K562 (cell line): ENCODE data around the gene EMC1. TPM values are rescaled to one million over a fixed set of nuclear protein-coding genes. Genes with fewer than 3 reads are reported as not detected.
"Not testable (repeated sequence)": the region's sequence is repeated elsewhere in the genome, so short reads cannot be mapped to it uniquely, and the experiment has no call there.

Source experiments
- ATAC-seq: fragments of 200-7000 bp; cut with Tn5 transposase; 3 replicates; pipeline ENCODE4 v1.9.1; 2020; ENCODE audit warnings: moderate library complexity
- BruUV-seq: library from RNA; stranded (reverse); fragments of 400-500 nt; replicated peaks from 2 replicates; lab custom pipeline; 2021; lab: Mats Ljungman, UMichigan
- CTCF ChIA-PET: fragments of 300-600 bp; formaldehyde crosslinking; extraction: SDS; loops from one replicate; lab custom pipeline; 2021; ENCODE audit warnings: low intra/inter-chr PET ratio; lab: Yijun Ruan, JAX
- POLR2A ChIA-PET: fragments of 300-600, 350-650 bp; sonication (Branson Sonifier 250); formaldehyde crosslinking; extraction: SDS; loops from one replicate; lab custom pipeline; 2021; ENCODE audit warnings: antibody characterized with exemption, inconsistent platforms; lab: Yijun Ruan, JAX
- DNase-seq, 4 experiments: peaks; one replicate each; pipeline versions ENCODE4 v3.0.0 to v3.0.0-alpha.2; 2011 to 2018; ENCODE audit warnings: low spot score in 3 of 4, mixed read lengths in 3 of 4; ENCODE audit errors: extremely low read depth in 1 of 4
- FAIRE-seq: peaks from 2 replicates; lab custom pipeline; 2011; peaks lifted over from hg19 to GRCh38; lab: Jason Lieb, UNC
- H2AFZ ChIP-seq: 2 replicates; pipeline ENCODE4 v1.6.0; 2011; ENCODE audit warnings: low read depth, low read length, control low read depth, inconsistent platforms
- H3K27ac ChIP-seq: fragments of 200-600 bp; 3 replicates; pipeline ENCODE4 v1.8.0; 2011; ENCODE audit warnings: low read depth, mild to moderate bottlenecking, control low read depth, inconsistent platforms, low read length, moderate library complexity, mixed read lengths; ENCODE audit errors: extremely low read depth
- H3K27me3 ChIP-seq, 2 experiments: fragments of 300-600 bp in 1 of 2; 2 replicates in 1 of 2; 3 replicates in 1 of 2; pipeline versions ENCODE4 v1.6.0 to v1.8.0; 2011; ENCODE audit warnings: inconsistent platforms in 2 of 2, low read length in 2 of 2, mild to moderate bottlenecking in 1 of 2, mixed read lengths in 1 of 2, moderate library complexity in 1 of 2; ENCODE audit not compliant: control insufficient read depth in 2 of 2, insufficient read depth in 2 of 2
- H3K36me3 ChIP-seq: fragments of 300-600 bp; 3 replicates; pipeline ENCODE4 v1.8.0; 2011; ENCODE audit warnings: mild to moderate bottlenecking, low read length, inconsistent platforms; ENCODE audit not compliant: control insufficient read depth, insufficient read depth
- H3K4me1 ChIP-seq, 2 experiments: fragments of 200-600 bp in 1 of 2; replicated peaks in 1 of 2; 2 replicates in 1 of 2; 3 replicates in 1 of 2; pipeline versions ENCODE4 v1.5.1 to v1.8.0; 2011; ENCODE audit warnings: inconsistent platforms in 2 of 2, low read length in 2 of 2, mild to moderate bottlenecking in 1 of 2, mixed read lengths in 1 of 2, moderate library complexity in 1 of 2; ENCODE audit not compliant: control insufficient read depth in 2 of 2, insufficient read depth in 2 of 2
- H3K4me2 ChIP-seq: 2 replicates; pipeline ENCODE4 v1.6.1; 2011; ENCODE audit warnings: low read length, control low read depth, inconsistent platforms, mixed read lengths; ENCODE audit not compliant: insufficient read depth
- H3K4me3 ChIP-seq: fragments of 200-600 bp; sonication (generic), shearing (Covaris generic); 2 replicates; pipeline ENCODE4 v1.5.1; 2016; ENCODE audit warnings: control low read depth, inconsistent platforms
- H3K79me2 ChIP-seq: fragments of 200-600 bp; 3 replicates; pipeline ENCODE4 v1.8.0; 2011; ENCODE audit warnings: low read length, inconsistent platforms; ENCODE audit not compliant: control insufficient read depth, insufficient read depth
- H3K9ac ChIP-seq, 2 experiments: 2 replicates each; pipeline versions ENCODE4 v1.6.0 to v1.6.1; 2011; ENCODE audit warnings: low read depth in 2 of 2, low read length in 2 of 2, control low read depth in 1 of 2, inconsistent platforms in 1 of 2, mild to moderate bottlenecking in 1 of 2, mixed read lengths in 1 of 2; ENCODE audit not compliant: insufficient read depth in 1 of 2
- H3K9me1 ChIP-seq: one replicate; pipeline ENCODE4 v1.6.0; 2011; ENCODE audit warnings: inconsistent platforms, mild to moderate bottlenecking, low read length, moderate library complexity; ENCODE audit not compliant: control insufficient read depth, insufficient read depth
- H3K9me3 ChIP-seq: replicated peaks from 2 replicates; pipeline ENCODE4 v1.5.1; 2011; ENCODE audit warnings: low read depth, low read length, inconsistent platforms; ENCODE audit not compliant: control insufficient read depth, insufficient read depth
- H4K20me1 ChIP-seq: replicated peaks from 2 replicates; pipeline ENCODE4 v1.6.1; 2011; ENCODE audit warnings: low read length, inconsistent platforms, mixed read lengths; ENCODE audit not compliant: control insufficient read depth, insufficient read depth
- CCAR2 ChIP-seq: fragments of 200-400 bp; formaldehyde crosslinking; IDR thresholded peaks from 2 replicates; pipeline ENCODE4 v1.6.1; 2017; ENCODE audit warnings: mild to moderate bottlenecking, low read depth, low read length
- GTF2A2 ChIP-seq: IDR thresholded peaks from 2 replicates; pipeline ENCODE4 v1.6.1; 2016; ENCODE audit warnings: mild to moderate bottlenecking, missing genetic modification characterization, missing compliant biosample characterization
- NR2C2 ChIP-seq, 2 experiments: fragments of 200-800 bp in 1 of 2; sonication (Bioruptor generic) in 1 of 2; sonication (generic) in 1 of 2; formaldehyde crosslinking in 1 of 2; IDR thresholded peaks; 2 replicates each; pipeline versions ENCODE4 v1.6.1 to v1.8.0; 2016 to 2022; ENCODE audit warnings: mild to moderate bottlenecking in 1 of 2, missing compliant biosample characterization in 1 of 2, missing genetic modification characterization in 1 of 2, missing genetic modification reagents in 1 of 2
- ZBTB7A ChIP-seq: IDR thresholded peaks from 2 replicates; pipeline ENCODE4 v1.6.1; 2011; ENCODE audit warnings: low read depth, mild to moderate bottlenecking, low read length, moderate library complexity, borderline replicate concordance; ENCODE audit not compliant: control insufficient read depth
- ZNF561 ChIP-seq: fragments of 450-650 bp; formaldehyde crosslinking; conservative IDR thresholded peaks from 2 replicates; pipeline ENCODE4 v1.4.0; 2020; ENCODE audit warnings: mild to moderate bottlenecking, moderate library complexity
- WGBS: fragments of 100-300 bp; shearing (Covaris generic); methylation state at CpG from one replicate; pipeline ENCODE4 v1.1.6; 2016; ENCODE audit warnings: low coverage, mixed read lengths; ENCODE audit not compliant: insufficient coverage; ENCODE audit errors: missing lambda C conversion rate; 5-methylcytosine and 5-hydroxymethylcytosine counted together
- in situ Hi-C: fragments of 300-500 bp; cut with MboI; formaldehyde crosslinking; loops from 4 replicates; pipeline ENCODE4 v1.15.0; 2018; ENCODE audit warnings: inconsistent platforms, mixed read lengths
- intact Hi-C: fragments of 100-400 bp; cut with micrococcal nuclease; formaldehyde crosslinking; loops from 2 replicates; pipeline ENCODE4 v1.14.2; 2022
- polyA plus RNA-seq, 8 experiments: library from polyadenylated mRNA; depleted of rRNA in 4 of 8; stranded (reverse) in 5 of 8; unstranded in 3 of 8; fragments of >200 nt; fragmentation: Nextera tagmentation in 2 of 8; fragmentation: Illumina TruSeq in 1 of 8; extraction: Ambion mirVana in 2 of 8; extraction: Trizol in 1 of 8; gene quantifications; 2 replicates each; pipeline versions ENCODE4 v1.2.1 to v1.2.3, GENCODE V29; 2011 to 2014; ENCODE audit warnings: inconsistent platforms in 1 of 8, missing spikeins in 1 of 8
- total RNA-seq, 7 experiments: library from RNA; depleted of rRNA in 6 of 7; stranded (reverse); fragments of >200 nt in 6 of 7; fragmentation: Illumina TruSeq in 2 of 7; extraction: Trizol in 2 of 7; gene quantifications; 2 replicates each; pipeline versions ENCODE4 v1.2.1 to v1.2.3, GENCODE V29; 2011 to 2021; ENCODE audit warnings: low replicate concordance in 1 of 7
- TF ChIP-seq, protein P1 (sequence below): sonication (generic); formaldehyde crosslinking; IDR thresholded peaks from 2 replicates; pipeline ENCODE4 v1.8.1; 2023; ENCODE audit warnings: mild to moderate bottlenecking, missing genetic modification reagents
- TF ChIP-seq, protein P2 (sequence below): fragments of 450-650 bp; formaldehyde crosslinking; IDR thresholded peaks from 2 replicates; pipeline ENCODE4 v1.4.0; 2022; ENCODE audit warnings: mild to moderate bottlenecking, moderate library complexity

EMC1 gene
- total and polyA plus RNA-seq, 9 of the 15 experiments (the other 6 are each of a cell fraction or from before 2014, with no cell fraction given): 17.8 to 88.2 (median 37.4) TPM

DNA sequence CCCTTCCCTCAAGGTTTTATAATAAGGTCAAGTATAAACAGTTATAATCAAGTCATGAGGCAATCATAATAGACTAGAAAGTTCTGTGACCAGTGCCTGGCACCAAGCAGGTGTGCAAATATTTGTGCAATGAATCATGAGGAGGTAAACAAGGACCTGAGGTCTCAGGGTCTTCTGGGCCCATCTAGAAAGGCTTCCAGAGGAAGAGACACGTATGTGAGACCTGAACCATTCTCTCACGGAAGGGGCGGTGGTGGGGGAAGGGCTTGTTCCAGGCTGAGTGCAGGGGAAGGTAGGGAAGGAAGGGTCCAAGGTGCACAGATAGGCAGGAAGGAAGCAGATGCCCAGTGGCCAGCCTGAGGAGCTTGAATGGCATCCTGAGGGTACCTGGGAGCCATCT, 34.0 kb upstream of the EMC1 start:
- H3K79me2 ChIP-seq, H3K27me3 ChIP-seq, H3K9ac ChIP-seq, H3K4me1 ChIP-seq, H4K20me1 ChIP-seq, H3K4me2 ChIP-seq, in situ Hi-C loops, H3K36me3 ChIP-seq, H3K9me3 ChIP-seq, CTCF ChIA-PET, BruUV-seq, H3K9me1 ChIP-seq, DNase-seq, H2AFZ ChIP-seq, ATAC-seq, POLR2A ChIA-PET, intact Hi-C loops, H3K27ac ChIP-seq, H3K4me3 ChIP-seq: not testable (repeated sequence)
- WGBS: no CpG with 5 or more reads among the region's 3 CpGs
- peak; percentile 73 for FAIRE-seq

DNA sequence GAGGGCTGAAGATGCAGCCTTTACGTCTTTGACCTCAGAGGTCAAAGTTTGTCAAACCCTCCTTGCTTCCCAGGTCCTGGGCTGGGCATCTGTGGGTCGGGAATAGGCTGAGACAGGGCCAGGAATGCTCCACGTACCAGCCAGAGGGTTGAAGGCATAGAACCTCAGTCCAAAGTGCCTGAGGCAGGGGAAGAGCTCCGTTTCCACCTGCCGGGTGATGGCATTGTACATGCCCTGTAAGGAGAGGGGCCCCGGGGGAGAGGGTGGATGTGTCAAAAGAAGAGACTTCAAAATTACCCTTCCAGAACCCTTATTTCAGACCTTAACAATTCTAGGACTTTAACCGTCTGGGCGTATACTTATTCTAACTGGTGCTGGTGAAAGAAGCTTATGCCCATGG, 33.6 kb upstream of the EMC1 start:
- intact Hi-C loops (no loop called here), in situ Hi-C loops (no loop called here)
- Histone ChIP-seq H2AFZ (no peak overlapping the region), H3K4me2 (no peak overlapping the region), H3K36me3 (no peaks in the 10 kb centered on the region), H3K27ac (no peak overlapping the region), H3K4me1 (peaks cover 0 to 7% of the 10 kb centered on the region in 2 experiments; a peak in 1 of 5 replicates), H3K79me2 (no peaks in the 10 kb centered on the region), H3K9me1 (no peaks in the 10 kb centered on the region), H3K9me3 (no peaks in the 10 kb centered on the region), H3K4me3 (no peak overlapping the region), H3K9ac (no peak overlapping the region), H3K27me3 (no peaks in the 10 kb centered on the region), H4K20me1 (no peaks in the 10 kb centered on the region)
- DNase-seq (no peak), ATAC-seq (no peak), FAIRE-seq (no peak)
- ChIA-PET CTCF (no interaction called here), POLR2A (no interaction called here)
- TF ChIP-seq GTF2A2 (no peak), ZNF561 (CRISPR knock-in tag) (no peak), CCAR2 (no peak), NR2C2 (CRISPR knock-in tag; IDR thresholded peaks at IDR 0.05) (no peak), NR2C2 (tag; IDR thresholded peaks at IDR 0.05) (no peak), ZBTB7A (no peak)
- TF ChIP-seq, protein P1, sequence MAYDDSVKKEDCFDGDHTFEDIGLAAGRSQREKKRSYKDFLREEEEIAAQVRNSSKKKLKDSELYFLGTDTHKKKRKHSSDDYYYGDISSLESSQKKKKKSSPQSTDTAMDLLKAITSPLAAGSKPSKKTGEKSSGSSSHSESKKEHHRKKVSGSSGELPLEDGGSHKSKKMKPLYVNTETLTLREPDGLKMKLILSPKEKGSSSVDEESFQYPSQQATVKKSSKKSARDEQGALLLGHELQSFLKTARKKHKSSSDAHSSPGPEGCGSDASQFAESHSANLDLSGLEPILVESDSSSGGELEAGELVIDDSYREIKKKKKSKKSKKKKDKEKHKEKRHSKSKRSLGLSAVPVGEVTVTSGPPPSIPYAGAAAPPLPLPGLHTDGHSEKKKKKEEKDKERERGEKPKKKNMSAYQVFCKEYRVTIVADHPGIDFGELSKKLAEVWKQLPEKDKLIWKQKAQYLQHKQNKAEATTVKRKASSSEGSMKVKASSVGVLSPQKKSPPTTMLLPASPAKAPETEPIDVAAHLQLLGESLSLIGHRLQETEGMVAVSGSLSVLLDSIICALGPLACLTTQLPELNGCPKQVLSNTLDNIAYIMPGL (CRISPR knock-in tag): no peak
- TF ChIP-seq, protein P2, sequence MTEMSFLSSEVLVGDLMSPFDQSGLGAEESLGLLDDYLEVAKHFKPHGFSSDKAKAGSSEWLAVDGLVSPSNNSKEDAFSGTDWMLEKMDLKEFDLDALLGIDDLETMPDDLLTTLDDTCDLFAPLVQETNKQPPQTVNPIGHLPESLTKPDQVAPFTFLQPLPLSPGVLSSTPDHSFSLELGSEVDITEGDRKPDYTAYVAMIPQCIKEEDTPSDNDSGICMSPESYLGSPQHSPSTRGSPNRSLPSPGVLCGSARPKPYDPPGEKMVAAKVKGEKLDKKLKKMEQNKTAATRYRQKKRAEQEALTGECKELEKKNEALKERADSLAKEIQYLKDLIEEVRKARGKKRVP (CRISPR knock-in tag): no peak
- no TSS peak for BruUV-seq
- 48% methylated on average over 8 of the region's 8 CpGs for WGBS
